Kidney epithelial cell (primary cell): Measurements from ENCODE around the gene MYO7B. TPM values are rescaled to one million over a fixed set of nuclear protein-coding genes. Genes with fewer than 3 reads are reported as not detected.
"Not testable (repeated sequence)": the region's sequence is repeated elsewhere in the genome, so short reads cannot be mapped to it uniquely, and the experiment has no call there.

Source experiments
- DNase-seq: peaks from one replicate; pipeline ENCODE4 v3.0.0-alpha.2; 2010; ENCODE audit warnings: low read depth
- H3K27me3 ChIP-seq: 2 replicates; pipeline ENCODE4 v1.6.0; 2011; ENCODE audit warnings: low read length; ENCODE audit not compliant: control insufficient read depth, insufficient read depth
- H3K36me3 ChIP-seq: 2 replicates; pipeline ENCODE4 v1.5.1; 2011; ENCODE audit warnings: low read length; ENCODE audit not compliant: control insufficient read depth, insufficient read depth
- H3K4me3 ChIP-seq: 2 replicates; pipeline ENCODE4 v1.5.1; 2011; ENCODE audit warnings: low read depth, mild to moderate bottlenecking, control low read depth, low read length
- total RNA-seq: library from RNA; depleted of rRNA; stranded (reverse); fragments of >200 nt; gene quantifications from 2 replicates; pipeline ENCODE4 v1.2.3, GENCODE V29; 2015
- TF ChIP-seq, protein P1 (sequence below): IDR thresholded peaks from 2 replicates; pipeline ENCODE4 v1.5.1; 2011; ENCODE audit warnings: mild to moderate bottlenecking, moderate library complexity, low read length, control low read depth, inconsistent platforms; ENCODE audit not compliant: insufficient read depth, poor library complexity, severe bottlenecking

MYO7B gene
- total RNA-seq, 1 donor from 2014 or later: 0.50 TPM

DNA sequence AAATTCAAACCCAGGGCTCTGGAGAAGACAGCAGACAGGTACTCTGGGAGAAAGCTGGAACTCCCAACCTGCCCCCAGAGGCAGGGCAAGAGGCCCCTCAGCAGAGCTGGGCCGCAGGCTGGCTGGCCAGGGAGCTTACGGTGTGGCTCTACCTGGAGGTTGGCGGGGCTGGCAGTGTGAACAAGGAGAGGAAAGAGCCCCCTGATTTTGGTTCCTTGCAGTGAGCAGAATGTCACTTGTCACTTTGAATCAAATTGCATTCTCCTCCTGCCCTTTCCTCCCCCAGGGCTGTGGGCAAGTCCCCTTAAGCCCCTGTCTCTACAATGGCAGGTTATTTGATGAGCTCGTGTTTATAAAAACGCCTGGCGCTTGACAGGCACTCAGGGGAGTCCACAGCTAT is 32.6 kb downstream of the MYO7B start:
- DNase-seq: no peak
- Histone ChIP-seq H3K4me3 (no peak overlapping the region), H3K27me3 (peaks cover 3% of the 10 kb centered on the region), H3K36me3 (no peaks in the 10 kb centered on the region)
- TF ChIP-seq, protein P1, sequence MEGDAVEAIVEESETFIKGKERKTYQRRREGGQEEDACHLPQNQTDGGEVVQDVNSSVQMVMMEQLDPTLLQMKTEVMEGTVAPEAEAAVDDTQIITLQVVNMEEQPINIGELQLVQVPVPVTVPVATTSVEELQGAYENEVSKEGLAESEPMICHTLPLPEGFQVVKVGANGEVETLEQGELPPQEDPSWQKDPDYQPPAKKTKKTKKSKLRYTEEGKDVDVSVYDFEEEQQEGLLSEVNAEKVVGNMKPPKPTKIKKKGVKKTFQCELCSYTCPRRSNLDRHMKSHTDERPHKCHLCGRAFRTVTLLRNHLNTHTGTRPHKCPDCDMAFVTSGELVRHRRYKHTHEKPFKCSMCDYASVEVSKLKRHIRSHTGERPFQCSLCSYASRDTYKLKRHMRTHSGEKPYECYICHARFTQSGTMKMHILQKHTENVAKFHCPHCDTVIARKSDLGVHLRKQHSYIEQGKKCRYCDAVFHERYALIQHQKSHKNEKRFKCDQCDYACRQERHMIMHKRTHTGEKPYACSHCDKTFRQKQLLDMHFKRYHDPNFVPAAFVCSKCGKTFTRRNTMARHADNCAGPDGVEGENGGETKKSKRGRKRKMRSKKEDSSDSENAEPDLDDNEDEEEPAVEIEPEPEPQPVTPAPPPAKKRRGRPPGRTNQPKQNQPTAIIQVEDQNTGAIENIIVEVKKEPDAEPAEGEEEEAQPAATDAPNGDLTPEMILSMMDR: no peak

DNA sequence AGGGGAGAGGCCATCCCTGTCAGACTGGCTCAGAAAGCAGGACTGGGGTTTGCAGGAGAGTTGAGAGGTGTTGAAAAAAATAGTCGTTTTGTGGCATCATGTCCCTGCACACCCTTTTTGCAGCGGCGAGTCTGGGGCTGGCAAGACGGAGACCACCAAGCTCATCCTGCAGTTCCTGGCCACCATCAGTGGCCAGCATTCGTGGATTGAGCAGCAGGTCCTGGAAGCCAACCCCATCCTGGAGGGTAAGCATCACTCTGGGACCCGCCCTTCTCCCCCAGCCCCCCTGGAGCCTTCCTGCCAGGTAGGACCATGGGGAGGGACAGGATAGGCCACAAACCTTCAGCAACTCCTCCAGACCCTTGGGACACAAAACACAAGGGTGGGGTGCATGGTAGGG is 34.2 kb downstream of the MYO7B start:
- Histone ChIP-seq H3K36me3 (no peaks in the 10 kb centered on the region), H3K4me3 (no peak overlapping the region), H3K27me3 (no peaks in the 10 kb centered on the region)
- DNase-seq: no peak
- TF ChIP-seq, protein P1: no peak

DNA sequence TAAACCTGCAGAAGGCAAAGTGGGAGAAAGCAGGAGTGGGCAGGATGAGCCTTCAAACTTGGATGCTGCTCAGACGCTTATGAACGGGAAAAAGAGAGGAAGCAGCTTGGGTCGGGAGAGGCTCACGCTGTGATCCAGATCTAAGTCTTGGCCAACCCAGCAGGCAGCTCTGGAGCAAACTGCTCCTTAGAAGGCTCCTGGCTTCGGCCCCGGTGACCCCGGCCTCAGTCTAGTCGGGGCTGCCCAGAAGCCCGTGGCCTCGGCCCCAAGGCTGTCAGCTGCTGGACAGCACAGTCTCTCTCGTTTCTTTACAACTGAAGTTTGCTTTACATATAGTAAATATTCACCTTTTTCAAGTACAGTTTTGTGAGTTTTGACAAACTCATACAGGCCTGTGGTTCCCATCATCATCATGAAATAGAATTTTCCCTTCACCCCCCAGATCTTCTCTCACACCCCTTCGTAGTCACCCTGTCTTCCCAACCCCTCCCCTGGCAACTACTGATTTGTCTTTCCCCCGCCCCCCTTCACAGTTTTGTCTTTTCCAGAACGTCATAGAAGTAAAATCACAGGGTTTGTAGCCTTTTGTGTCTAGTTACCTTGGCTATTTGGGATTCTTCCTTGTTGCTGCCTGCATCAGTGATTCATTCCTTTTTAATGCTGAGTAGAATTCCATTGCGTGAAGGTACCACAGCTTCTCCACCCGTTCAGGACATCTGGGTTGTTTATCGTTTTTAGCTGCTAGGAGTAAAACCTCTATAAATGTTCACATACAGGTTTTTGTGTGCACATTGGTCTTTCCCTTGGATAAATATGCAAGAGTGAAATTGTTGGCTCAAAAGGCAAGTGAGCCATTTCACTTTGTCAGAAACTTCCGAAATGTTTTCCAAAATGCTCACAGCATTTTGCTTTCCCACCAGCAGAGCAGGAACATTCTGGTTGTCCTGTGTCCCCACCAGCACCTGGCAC is 35.1 kb downstream of the MYO7B start:
- Histone ChIP-seq H3K4me3 (no peak overlapping the region), H3K27me3 (no peaks in the 10 kb centered on the region), H3K36me3 (no peaks in the 10 kb centered on the region)
- no peak for DNase-seq
- TF ChIP-seq, protein P1: no peak

DNA sequence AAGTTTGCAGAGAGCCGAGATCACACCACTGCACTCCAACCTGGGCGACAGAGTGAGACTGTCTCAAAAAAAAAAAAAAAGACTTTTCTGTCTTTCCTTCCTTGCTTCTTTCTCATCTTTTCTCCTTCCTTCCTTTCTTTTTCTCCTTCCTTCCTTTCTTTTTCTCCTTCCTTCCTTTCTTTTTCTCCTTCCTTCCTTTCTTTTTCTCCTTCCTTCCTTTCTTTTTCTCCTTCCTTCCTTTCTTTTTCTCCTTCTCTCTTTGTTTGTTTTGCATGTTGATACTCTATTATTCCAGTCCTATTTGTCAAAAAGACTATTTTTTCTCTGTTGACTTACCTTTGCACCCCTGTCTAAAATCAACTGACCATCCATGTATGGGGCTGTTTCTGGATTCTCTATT is 36.9 kb downstream of the MYO7B start:
- not testable (repeated sequence) for H3K36me3 ChIP-seq, H3K27me3 ChIP-seq, H3K4me3 ChIP-seq, DNase-seq

DNA sequence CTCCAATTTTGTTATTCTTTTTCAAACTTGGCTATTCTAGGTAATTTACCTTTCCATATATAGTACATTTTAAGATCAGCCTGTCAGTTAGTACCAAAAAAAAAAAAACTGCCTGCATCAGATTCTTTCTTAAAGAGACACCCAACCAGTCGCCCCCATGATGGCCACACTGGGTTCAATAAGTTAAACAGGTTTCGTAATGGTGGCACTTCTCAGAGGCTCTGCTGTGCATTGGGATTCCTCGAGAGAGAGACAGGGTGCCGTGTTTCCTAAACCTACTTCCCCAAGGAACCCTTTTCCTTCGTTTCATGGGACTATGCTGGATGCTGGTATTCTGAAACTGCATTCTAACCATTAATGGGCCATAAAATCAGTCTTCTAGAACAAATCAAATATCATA is 37.4 kb downstream of the MYO7B start:
- TF ChIP-seq, protein P1: no peak
- DNase-seq: no peak
- no peaks in the 10 kb centered on the region for H3K36me3 ChIP-seq
- H3K27me3 ChIP-seq: no peaks in the 10 kb centered on the region
- H3K4me3 ChIP-seq: no peak overlapping the region

DNA sequence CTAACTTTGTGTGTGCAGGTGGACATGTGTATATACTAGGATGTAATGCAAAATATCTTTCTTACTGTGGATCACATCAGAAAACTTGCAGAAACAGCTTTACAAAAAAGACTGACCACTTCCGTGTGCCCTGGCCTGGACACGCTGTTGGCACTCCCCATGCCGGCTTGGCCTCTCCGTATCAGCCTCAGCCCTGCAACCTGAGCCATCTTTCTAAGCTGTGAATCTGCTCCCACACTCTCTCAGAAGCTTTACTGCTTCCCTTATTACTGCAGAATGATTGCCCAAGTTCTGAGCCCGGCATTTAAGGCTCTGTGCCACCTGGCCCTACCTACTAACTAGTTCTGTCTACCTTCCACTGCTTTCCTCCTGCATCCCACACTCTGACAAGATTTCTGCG is 37.8 kb downstream of the MYO7B start:
- no peaks in the 10 kb centered on the region for H3K27me3 ChIP-seq
- H3K36me3 ChIP-seq: no peaks in the 10 kb centered on the region
- DNase-seq: no peak
- TF ChIP-seq, protein P1: no peak
- H3K4me3 ChIP-seq: no peak overlapping the region
